Smooth muscle cell (in vitro differentiated cells): ENCODE data around the gene RAB6A. TPM values are rescaled to one million over a fixed set of nuclear protein-coding genes. Genes with fewer than 3 reads are reported as not detected.
A peak's percentile ranks its signal among the peaks of the same experiment; 100 is the strongest.

ENCODE experiments used
- DNase-seq: peaks from one replicate; lab custom pipeline; 2025; ENCODE audit not compliant: unreplicated experiment; lab: John Stamatoyannopoulos, UW
- H2AFZ ChIP-seq: fragments of 200-600 bp; sonication (generic); 2 replicates; pipeline ENCODE4 v1.6.0; 2016; ENCODE audit warnings: antibody characterized with exemption, low read depth, mild to moderate bottlenecking
- H3F3A ChIP-seq: fragments of 200-600 bp; sonication (generic); 2 replicates; pipeline ENCODE4 v1.6.0; 2017; ENCODE audit warnings: antibody characterized with exemption, low read depth
- H3K27ac ChIP-seq: fragments of 200-600 bp; sonication (generic); 2 replicates; pipeline ENCODE4 v1.5.1; 2016; ENCODE audit warnings: low read depth, mild to moderate bottlenecking
- H3K27me3 ChIP-seq: fragments of 200-600 bp; sonication (generic); 2 replicates; pipeline ENCODE4 v1.6.1; 2016; ENCODE audit warnings: low read depth, mild to moderate bottlenecking
- H3K36me3 ChIP-seq: fragments of 200-600 bp; sonication (generic); 2 replicates; pipeline ENCODE4 v1.5.1; 2016; ENCODE audit warnings: low read depth
- H3K4me1 ChIP-seq: fragments of 200-600 bp; sonication (generic); 2 replicates; pipeline ENCODE4 v1.5.1; 2016; ENCODE audit warnings: low read depth
- H3K4me2 ChIP-seq: fragments of 200-600 bp; sonication (generic); 2 replicates; pipeline ENCODE4 v1.6.0; 2016; ENCODE audit warnings: mild to moderate bottlenecking
- H3K4me3 ChIP-seq: fragments of 200-600 bp; sonication (generic); 2 replicates; pipeline ENCODE4 v1.5.1; 2016; ENCODE audit warnings: mild to moderate bottlenecking
- H3K79me2 ChIP-seq: fragments of 200-600 bp; sonication (generic); 2 replicates; pipeline ENCODE4 v1.6.0; 2016; ENCODE audit warnings: low read depth, mild to moderate bottlenecking
- H3K9ac ChIP-seq: fragments of 200-600 bp; sonication (generic); 2 replicates; pipeline ENCODE4 v1.6.0; 2016; ENCODE audit warnings: low read depth
- H3K9me3 ChIP-seq: fragments of 200-600 bp; sonication (generic); replicated peaks from 2 replicates; pipeline ENCODE4 v1.5.1; 2016; ENCODE audit warnings: low read depth
- H4K20me1 ChIP-seq: fragments of 200-600 bp; sonication (generic); 2 replicates; pipeline ENCODE4 v1.6.0; 2016; ENCODE audit warnings: low read depth
- CTCF ChIP-seq: fragments of 200-600 bp; sonication (generic); IDR thresholded peaks from 2 replicates; pipeline ENCODE4 v1.5.1; 2017; ENCODE audit warnings: borderline replicate concordance, mild to moderate bottlenecking, antibody characterized with exemption; ENCODE audit not compliant: insufficient read depth, poor library complexity, severe bottlenecking
- WGBS: methylation state at CpG from one replicate; pipeline ENCODE4 v1.1.7; 2016; ENCODE audit warnings: low lambda C conversion rate; 5-methylcytosine and 5-hydroxymethylcytosine counted together
- polyA plus RNA-seq: library from polyadenylated mRNA; unstranded; fragments of >200 nt; fragmentation: Nextera tagmentation; extraction: Ambion mirVana; gene quantifications from 2 replicates; pipeline ENCODE4 v1.2.1, GENCODE V29; 2016
- total RNA-seq: library from RNA; depleted of rRNA; stranded (reverse); fragments of >200 nt; gene quantifications from 2 replicates; pipeline ENCODE4 v1.2.3, GENCODE V29; 2014

The RAB6A gene
- total and polyA plus RNA-seq, 2 experiments from 2014 or later, result 102 to 148 TPM

GRCh38 chr11:73662445-73663157 is 98.3 kb downstream of the RAB6A start:
- no peaks in the 10 kb centered on the region for H3K79me2 ChIP-seq
- H3K36me3 ChIP-seq, result no peaks in the 10 kb centered on the region
- no peak overlapping the region for H2AFZ ChIP-seq
- no peaks in the 10 kb centered on the region for H3K4me1 ChIP-seq
- H3F3A ChIP-seq, result no peaks in the 10 kb centered on the region
- no peak overlapping the region for H3K9ac ChIP-seq
- H3K4me2 ChIP-seq, result no peak overlapping the region
- no peak for TF ChIP-seq CTCF
- no peaks in the 10 kb centered on the region for H3K9me3 ChIP-seq
- no peak for DNase-seq
- H4K20me1 ChIP-seq, result no peaks in the 10 kb centered on the region
- H3K27ac ChIP-seq, result no peak overlapping the region
- H3K27me3 ChIP-seq, result no peaks in the 10 kb centered on the region
- WGBS, result 96% methylated on average over 3 of the region's 3 CpGs
- H3K4me3 ChIP-seq, result no peak overlapping the region

DNA sequence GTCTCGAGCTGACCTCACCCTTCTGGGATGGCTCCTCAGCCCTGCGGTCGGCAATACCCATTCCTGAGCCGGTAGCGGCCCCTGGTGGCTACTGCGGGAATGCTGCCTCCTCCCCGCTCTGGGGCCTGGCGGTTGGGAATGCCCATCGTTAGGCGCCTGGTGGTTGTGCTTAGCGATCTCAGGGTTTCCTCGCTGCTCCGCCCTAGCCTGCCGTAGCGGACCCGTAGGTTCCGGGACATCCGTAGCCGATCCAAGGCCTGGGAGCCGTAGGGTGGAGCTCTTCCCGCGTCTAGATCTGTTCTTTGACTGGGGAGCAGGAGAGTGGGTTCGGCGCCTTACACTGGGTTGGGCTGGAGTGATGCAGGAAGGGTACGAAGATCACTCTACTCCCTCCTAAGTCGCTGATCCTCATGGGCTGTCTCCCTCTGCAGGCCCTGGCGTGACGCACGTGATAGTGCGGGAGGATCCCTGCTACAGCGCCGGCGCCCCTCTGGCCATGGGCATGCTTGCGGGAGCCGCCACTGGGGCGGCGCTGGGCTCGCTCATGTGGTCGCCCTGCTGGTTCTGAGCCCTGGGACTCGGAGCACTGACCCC is 99.7 kb downstream of the RAB6A start:
- no peaks in the 10 kb centered on the region for H3K4me1 ChIP-seq
- no peaks in the 10 kb centered on the region for H3K36me3 ChIP-seq
- H3K27ac ChIP-seq, result no peak overlapping the region
- peak; percentile 98 for TF ChIP-seq CTCF
- peak; percentile 82 for DNase-seq
- H3K9me3 ChIP-seq, result no peaks in the 10 kb centered on the region
- peak overlapping the region; percentile 56 for H3K9ac ChIP-seq
- no peaks in the 10 kb centered on the region for H3K79me2 ChIP-seq
- H3K4me2 ChIP-seq, result peak overlapping the region; percentile 95
- H3K27me3 ChIP-seq, result no peaks in the 10 kb centered on the region
- H3F3A ChIP-seq, result no peaks in the 10 kb centered on the region
- H2AFZ ChIP-seq, result no peak overlapping the region
- H4K20me1 ChIP-seq, result no peaks in the 10 kb centered on the region
- 6% methylated on average over 40 of the region's 40 CpGs for WGBS
- peak overlapping the region; percentile 52 for H3K4me3 ChIP-seq

DNA sequence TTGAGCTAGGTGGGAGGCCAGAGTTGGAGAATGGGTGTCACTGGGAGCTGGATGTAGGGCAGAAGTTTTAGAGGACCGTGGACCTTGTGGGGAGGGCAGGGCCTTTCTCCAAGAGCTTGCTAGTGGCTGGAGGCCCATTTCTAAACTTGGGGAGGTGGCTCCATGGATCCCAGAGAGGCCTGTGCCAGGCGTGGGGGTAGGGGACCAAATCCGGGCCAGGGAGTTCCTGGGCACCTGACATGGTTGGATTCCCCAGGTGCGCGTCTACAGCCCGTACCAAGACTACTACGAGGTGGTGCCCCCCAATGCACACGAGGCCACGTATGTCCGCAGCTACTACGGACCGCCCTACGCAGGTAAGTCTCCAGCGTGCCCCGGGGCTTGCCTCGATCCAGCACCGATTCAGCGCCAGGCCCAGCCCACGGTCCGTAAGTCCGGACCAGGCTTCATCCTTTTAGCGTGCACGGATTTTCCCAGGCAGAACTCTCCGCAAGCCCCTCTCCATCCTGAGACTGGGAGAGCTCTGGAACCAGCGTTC is 100.3 kb downstream of the RAB6A start:
- H3K79me2 ChIP-seq, result no peaks in the 10 kb centered on the region
- no peaks in the 10 kb centered on the region for H3K27me3 ChIP-seq
- 61% methylated on average over 25 of the region's 25 CpGs for WGBS
- no peak for DNase-seq
- TF ChIP-seq CTCF, result no peak
- no peaks in the 10 kb centered on the region for H3F3A ChIP-seq
- no peak overlapping the region for H3K9ac ChIP-seq
- peak overlapping the region; percentile 52 for H3K4me3 ChIP-seq
- no peaks in the 10 kb centered on the region for H4K20me1 ChIP-seq
- peak overlapping the region; percentile 95 for H3K4me2 ChIP-seq
- H2AFZ ChIP-seq, result no peak overlapping the region
- no peaks in the 10 kb centered on the region for H3K4me1 ChIP-seq
- no peaks in the 10 kb centered on the region for H3K9me3 ChIP-seq
- H3K27ac ChIP-seq, result no peak overlapping the region
- no peaks in the 10 kb centered on the region for H3K36me3 ChIP-seq
